GM23338 (cell line): ENCODE data around the gene UBASH3B. TPM values are rescaled to one million over a fixed set of nuclear protein-coding genes. Genes with fewer than 3 reads are reported as not detected.

Experiments used
- ATAC-seq: fragments of 200-7000 bp; cut with Tn5 transposase; 3 replicates; pipeline ENCODE4 v1.9.1; 2020
- DNase-seq: peaks from one replicate; pipeline ENCODE4 v3.0.0-alpha.2; 2015; ENCODE audit warnings: low spot score
- H2AFZ ChIP-seq: fragments of 200-600 bp; sonication (generic); 2 replicates; pipeline ENCODE4 v1.8.0; 2016; ENCODE audit warnings: antibody characterized with exemption, mild to moderate bottlenecking, moderate library complexity
- H3F3A ChIP-seq: fragments of 200-600 bp; sonication (generic); replicated peaks from 2 replicates; pipeline ENCODE4 v1.8.0; 2017; ENCODE audit warnings: antibody characterized with exemption, mixed run types, low read depth
- H3K27ac ChIP-seq: fragments of 200-600 bp; sonication (generic); 2 replicates; pipeline ENCODE4 v1.6.1; 2016; ENCODE audit warnings: low read depth
- H3K27me3 ChIP-seq: fragments of 200-600 bp; sonication (generic); 2 replicates; pipeline ENCODE4 v1.8.0; 2016; ENCODE audit warnings: mild to moderate bottlenecking, mixed run types, moderate library complexity; ENCODE audit not compliant: insufficient read depth
- H3K36me3 ChIP-seq: fragments of 200-600 bp; sonication (generic); 2 replicates; pipeline ENCODE4 v1.8.0; 2016; ENCODE audit warnings: mild to moderate bottlenecking; ENCODE audit not compliant: insufficient read depth
- H3K4me1 ChIP-seq: fragments of 200-600 bp; sonication (generic); 2 replicates; pipeline ENCODE4 v1.8.0; 2016; ENCODE audit warnings: mild to moderate bottlenecking, moderate library complexity; ENCODE audit not compliant: insufficient read depth
- H3K4me2 ChIP-seq: fragments of 200-600 bp; sonication (generic); 2 replicates; pipeline ENCODE4 v1.7.1; 2017; ENCODE audit warnings: mixed run types
- H3K4me3 ChIP-seq: fragments of 200-600 bp; sonication (generic); 2 replicates; pipeline ENCODE4 v1.6.1; 2016; ENCODE audit warnings: mixed run types
- H3K79me2 ChIP-seq: fragments of 200-600 bp; sonication (generic); replicated peaks from 2 replicates; pipeline ENCODE4 v1.8.0; 2017; ENCODE audit warnings: mild to moderate bottlenecking; ENCODE audit not compliant: insufficient read depth
- H3K9me2 ChIP-seq: fragments of 200-600 bp; sonication (generic); 2 replicates; pipeline ENCODE4 v1.8.0; 2017; ENCODE audit not compliant: insufficient read depth
- H4K20me1 ChIP-seq: fragments of 200-600 bp; sonication (generic); replicated peaks from 2 replicates; pipeline ENCODE4 v1.8.0; 2017; ENCODE audit warnings: mild to moderate bottlenecking; ENCODE audit not compliant: insufficient read depth
- H3K27ac Mint-ChIP-seq: 2 replicates; pipeline ENCODE4 v1.8.0; 2020; ENCODE audit warnings: inconsistent platforms, mild to moderate bottlenecking, moderate library complexity, mixed read lengths
- H3K27me3 Mint-ChIP-seq: 3 replicates; pipeline ENCODE4 v1.8.0; 2022; ENCODE audit warnings: low read depth, mild to moderate bottlenecking, moderate library complexity, mixed read lengths, inconsistent platforms; ENCODE audit not compliant: insufficient read depth, poor library complexity
- H3K36me3 Mint-ChIP-seq: 3 replicates; pipeline ENCODE4 v1.8.0; 2021; ENCODE audit warnings: low read depth, mild to moderate bottlenecking, inconsistent platforms, moderate library complexity, mixed read lengths
- H3K4me1 Mint-ChIP-seq: 3 replicates; pipeline ENCODE4 v1.8.0; 2020; ENCODE audit warnings: mild to moderate bottlenecking, inconsistent platforms, mixed read lengths
- H3K4me3 Mint-ChIP-seq: 3 replicates; pipeline ENCODE4 v1.8.0; 2021; ENCODE audit warnings: moderate library complexity, mild to moderate bottlenecking, inconsistent platforms, mixed read lengths
- H3K9me3 Mint-ChIP-seq: 3 replicates; pipeline ENCODE4 v1.8.0; 2020; ENCODE audit warnings: moderate library complexity, mild to moderate bottlenecking, inconsistent platforms, mixed read lengths
- CREB1 ChIP-seq: fragments of 250-450 bp; sonication (Bioruptor Pico); IDR thresholded peaks from 2 replicates; pipeline ENCODE4 v1.5.0; 2020; ENCODE audit warnings: low read depth, mild to moderate bottlenecking, moderate library complexity
- EZH2 ChIP-seq: fragments of 200-600 bp; sonication (generic); IDR thresholded peaks from one replicate; pipeline ENCODE4 v1.8.0; 2017; ENCODE audit warnings: antibody characterized with exemption, mild to moderate bottlenecking, low read depth; ENCODE audit not compliant: unreplicated experiment
- EZH2phosphoT487 ChIP-seq: fragments of 200-600 bp; sonication (generic); IDR thresholded peaks from one replicate; pipeline ENCODE4 v1.8.1; 2018; ENCODE audit warnings: antibody characterized with exemption; ENCODE audit not compliant: unreplicated experiment
- JUNB ChIP-seq: IDR thresholded peaks from one replicate; pipeline ENCODE4 v1.6.1; 2016; ENCODE audit warnings: antibody characterized with exemption; ENCODE audit not compliant: unreplicated experiment
- NANOG ChIP-seq: IDR thresholded peaks from 2 replicates; pipeline ENCODE4 v1.6.1; 2016; ENCODE audit warnings: antibody characterized with exemption, borderline replicate concordance
- POLR2AphosphoS5 ChIP-seq: IDR thresholded peaks from 2 replicates; pipeline ENCODE4 v1.6.1; 2016; ENCODE audit warnings: antibody characterized with exemption, low read depth
- REST ChIP-seq: IDR thresholded peaks from one replicate; pipeline ENCODE4 v1.6.1; 2018; ENCODE audit warnings: antibody characterized with exemption; ENCODE audit not compliant: unreplicated experiment
- STAT1 ChIP-seq: IDR thresholded peaks from one replicate; pipeline ENCODE4 v1.6.1; 2016; ENCODE audit warnings: antibody characterized with exemption; ENCODE audit not compliant: unreplicated experiment
- ZNF114 ChIP-seq: fragments of 250-450 bp; sonication (Bioruptor Pico); IDR thresholded peaks from 2 replicates; pipeline ENCODE4 v1.5.0; 2020; ENCODE audit warnings: mild to moderate bottlenecking, moderate library complexity
- ZNF331 ChIP-seq: fragments of 250-450 bp; sonication (Bioruptor Pico); IDR thresholded peaks from 2 replicates; pipeline ENCODE4 v1.5.0; 2020; ENCODE audit warnings: low read depth, mild to moderate bottlenecking, moderate library complexity
- polyA plus RNA-seq: library from polyadenylated mRNA; unstranded; fragments of >200 nt; fragmentation: Nextera tagmentation; extraction: Ambion mirVana; gene quantifications from 2 replicates; pipeline ENCODE4 v1.2.1, GENCODE V29; 2016
- total RNA-seq: library from RNA; depleted of rRNA; stranded (reverse); fragments of >200 nt; shearing (Covaris generic); gene quantifications from 2 replicates; pipeline ENCODE4 v1.2.3, GENCODE V29; 2014
- TF ChIP-seq, protein P1 (sequence below): IDR thresholded peaks from 2 replicates; pipeline ENCODE4 v1.6.1; 2016; ENCODE audit warnings: antibody characterized with exemption
- TF ChIP-seq, protein P2 (sequence below), 2 experiments: fragments of 200-600 bp in 1 of 2; sonication (generic) in 1 of 2; conservative IDR thresholded peaks; 2 replicates each; pipeline versions ENCODE4 v1.5.1 to v1.6.1; 2016 to 2017; ENCODE audit warnings: antibody characterized with exemption in 2 of 2, low read depth in 2 of 2, mild to moderate bottlenecking in 2 of 2, moderate library complexity in 1 of 2
- TF ChIP-seq, protein P3 (sequence below): fragments of 250-450 bp; sonication (Bioruptor Pico); IDR thresholded peaks from 2 replicates; pipeline ENCODE4 v1.5.0; 2020; ENCODE audit warnings: mild to moderate bottlenecking, moderate library complexity

UBASH3B gene
- total and polyA plus RNA-seq, 2 experiments from 2014 or later: 2.1 to 12.0 TPM

- no peak overlapping the region for H3K27ac Mint-ChIP-seq
- Histone ChIP-seq H3F3A (no peaks in the 10 kb centered on the region), H4K20me1 (no peaks in the 10 kb centered on the region), H3K9me2 (no peaks in the 10 kb centered on the region), H3K4me3 (no peak overlapping the region), H3K27ac (no peak overlapping the region), H3K4me1 (no peaks in the 10 kb centered on the region), H3K79me2 (no peaks in the 10 kb centered on the region), H3K4me2 (no peak overlapping the region), H2AFZ (no peak overlapping the region), H3K36me3 (no peaks in the 10 kb centered on the region), H3K27me3 (no peaks in the 10 kb centered on the region)
- no peak for TF ChIP-seq EZH2
- TF ChIP-seq ZNF331 (CRISPR knock-in tag): no peak
- TF ChIP-seq, protein P1, sequence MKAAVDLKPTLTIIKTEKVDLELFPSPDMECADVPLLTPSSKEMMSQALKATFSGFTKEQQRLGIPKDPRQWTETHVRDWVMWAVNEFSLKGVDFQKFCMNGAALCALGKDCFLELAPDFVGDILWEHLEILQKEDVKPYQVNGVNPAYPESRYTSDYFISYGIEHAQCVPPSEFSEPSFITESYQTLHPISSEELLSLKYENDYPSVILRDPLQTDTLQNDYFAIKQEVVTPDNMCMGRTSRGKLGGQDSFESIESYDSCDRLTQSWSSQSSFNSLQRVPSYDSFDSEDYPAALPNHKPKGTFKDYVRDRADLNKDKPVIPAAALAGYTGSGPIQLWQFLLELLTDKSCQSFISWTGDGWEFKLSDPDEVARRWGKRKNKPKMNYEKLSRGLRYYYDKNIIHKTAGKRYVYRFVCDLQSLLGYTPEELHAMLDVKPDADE: no peak
- TF ChIP-seq, protein P2, sequence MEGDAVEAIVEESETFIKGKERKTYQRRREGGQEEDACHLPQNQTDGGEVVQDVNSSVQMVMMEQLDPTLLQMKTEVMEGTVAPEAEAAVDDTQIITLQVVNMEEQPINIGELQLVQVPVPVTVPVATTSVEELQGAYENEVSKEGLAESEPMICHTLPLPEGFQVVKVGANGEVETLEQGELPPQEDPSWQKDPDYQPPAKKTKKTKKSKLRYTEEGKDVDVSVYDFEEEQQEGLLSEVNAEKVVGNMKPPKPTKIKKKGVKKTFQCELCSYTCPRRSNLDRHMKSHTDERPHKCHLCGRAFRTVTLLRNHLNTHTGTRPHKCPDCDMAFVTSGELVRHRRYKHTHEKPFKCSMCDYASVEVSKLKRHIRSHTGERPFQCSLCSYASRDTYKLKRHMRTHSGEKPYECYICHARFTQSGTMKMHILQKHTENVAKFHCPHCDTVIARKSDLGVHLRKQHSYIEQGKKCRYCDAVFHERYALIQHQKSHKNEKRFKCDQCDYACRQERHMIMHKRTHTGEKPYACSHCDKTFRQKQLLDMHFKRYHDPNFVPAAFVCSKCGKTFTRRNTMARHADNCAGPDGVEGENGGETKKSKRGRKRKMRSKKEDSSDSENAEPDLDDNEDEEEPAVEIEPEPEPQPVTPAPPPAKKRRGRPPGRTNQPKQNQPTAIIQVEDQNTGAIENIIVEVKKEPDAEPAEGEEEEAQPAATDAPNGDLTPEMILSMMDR (conservative IDR thresholded peaks at IDR 0.05; ENCODE audit: low read depth in 2 of 2): no peak
- TF ChIP-seq JUNB: no peak
- TF ChIP-seq CREB1 (CRISPR knock-in tag): no peak
- no peak for TF ChIP-seq ZNF114 (CRISPR knock-in tag)
- TF ChIP-seq, protein P3, sequence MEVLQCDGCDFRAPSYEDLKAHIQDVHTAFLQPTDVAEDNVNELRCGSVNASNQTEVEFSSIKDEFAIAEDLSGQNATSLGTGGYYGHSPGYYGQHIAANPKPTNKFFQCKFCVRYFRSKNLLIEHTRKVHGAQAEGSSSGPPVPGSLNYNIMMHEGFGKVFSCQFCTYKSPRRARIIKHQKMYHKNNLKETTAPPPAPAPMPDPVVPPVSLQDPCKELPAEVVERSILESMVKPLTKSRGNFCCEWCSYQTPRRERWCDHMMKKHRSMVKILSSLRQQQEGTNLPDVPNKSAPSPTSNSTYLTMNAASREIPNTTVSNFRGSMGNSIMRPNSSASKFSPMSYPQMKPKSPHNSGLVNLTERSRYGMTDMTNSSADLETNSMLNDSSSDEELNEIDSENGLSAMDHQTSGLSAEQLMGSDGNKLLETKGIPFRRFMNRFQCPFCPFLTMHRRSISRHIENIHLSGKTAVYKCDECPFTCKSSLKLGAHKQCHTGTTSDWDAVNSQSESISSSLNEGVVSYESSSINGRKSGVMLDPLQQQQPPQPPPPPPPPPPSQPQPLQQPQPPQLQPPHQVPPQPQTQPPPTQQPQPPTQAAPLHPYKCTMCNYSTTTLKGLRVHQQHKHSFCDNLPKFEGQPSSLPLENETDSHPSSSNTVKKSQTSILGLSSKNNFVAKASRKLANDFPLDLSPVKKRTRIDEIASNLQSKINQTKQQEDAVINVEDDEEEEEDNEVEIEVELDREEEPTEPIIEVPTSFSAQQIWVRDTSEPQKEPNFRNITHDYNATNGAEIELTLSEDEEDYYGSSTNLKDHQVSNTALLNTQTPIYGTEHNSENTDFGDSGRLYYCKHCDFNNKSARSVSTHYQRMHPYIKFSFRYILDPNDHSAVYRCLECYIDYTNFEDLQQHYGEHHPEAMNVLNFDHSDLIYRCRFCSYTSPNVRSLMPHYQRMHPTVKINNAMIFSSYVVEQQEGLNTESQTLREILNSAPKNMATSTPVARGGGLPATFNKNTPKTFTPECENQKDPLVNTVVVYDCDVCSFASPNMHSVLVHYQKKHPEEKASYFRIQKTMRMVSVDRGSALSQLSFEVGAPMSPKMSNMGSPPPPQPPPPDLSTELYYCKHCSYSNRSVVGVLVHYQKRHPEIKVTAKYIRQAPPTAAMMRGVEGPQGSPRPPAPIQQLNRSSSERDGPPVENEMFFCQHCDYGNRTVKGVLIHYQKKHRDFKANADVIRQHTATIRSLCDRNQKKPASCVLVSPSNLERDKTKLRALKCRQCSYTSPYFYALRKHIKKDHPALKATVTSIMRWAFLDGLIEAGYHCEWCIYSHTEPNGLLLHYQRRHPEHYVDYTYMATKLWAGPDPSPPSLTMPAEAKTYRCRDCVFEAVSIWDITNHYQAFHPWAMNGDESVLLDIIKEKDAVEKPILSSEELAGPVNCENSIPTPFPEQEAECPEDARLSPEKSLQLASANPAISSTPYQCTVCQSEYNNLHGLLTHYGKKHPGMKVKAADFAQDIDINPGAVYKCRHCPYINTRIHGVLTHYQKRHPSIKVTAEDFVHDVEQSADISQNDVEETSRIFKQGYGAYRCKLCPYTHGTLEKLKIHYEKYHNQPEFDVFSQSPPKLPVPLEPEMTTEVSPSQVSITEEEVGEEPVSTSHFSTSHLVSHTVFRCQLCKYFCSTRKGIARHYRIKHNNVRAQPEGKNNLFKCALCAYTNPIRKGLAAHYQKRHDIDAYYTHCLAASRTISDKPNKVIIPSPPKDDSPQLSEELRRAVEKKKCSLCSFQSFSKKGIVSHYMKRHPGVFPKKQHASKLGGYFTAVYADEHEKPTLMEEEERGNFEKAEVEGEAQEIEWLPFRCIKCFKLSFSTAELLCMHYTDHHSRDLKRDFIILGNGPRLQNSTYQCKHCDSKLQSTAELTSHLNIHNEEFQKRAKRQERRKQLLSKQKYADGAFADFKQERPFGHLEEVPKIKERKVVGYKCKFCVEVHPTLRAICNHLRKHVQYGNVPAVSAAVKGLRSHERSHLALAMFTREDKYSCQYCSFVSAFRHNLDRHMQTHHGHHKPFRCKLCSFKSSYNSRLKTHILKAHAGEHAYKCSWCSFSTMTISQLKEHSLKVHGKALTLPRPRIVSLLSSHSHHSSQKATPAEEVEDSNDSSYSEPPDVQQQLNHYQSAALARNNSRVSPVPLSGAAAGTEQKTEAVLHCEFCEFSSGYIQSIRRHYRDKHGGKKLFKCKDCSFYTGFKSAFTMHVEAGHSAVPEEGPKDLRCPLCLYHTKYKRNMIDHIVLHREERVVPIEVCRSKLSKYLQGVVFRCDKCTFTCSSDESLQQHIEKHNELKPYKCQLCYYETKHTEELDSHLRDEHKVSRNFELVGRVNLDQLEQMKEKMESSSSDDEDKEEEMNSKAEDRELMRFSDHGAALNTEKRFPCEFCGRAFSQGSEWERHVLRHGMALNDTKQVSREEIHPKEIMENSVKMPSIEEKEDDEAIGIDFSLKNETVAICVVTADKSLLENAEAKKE: no peak
- no peak for TF ChIP-seq REST
- TF ChIP-seq NANOG: no peak
- no peak for TF ChIP-seq STAT1
- TF ChIP-seq POLR2AphosphoS5: no peak
- no peak for TF ChIP-seq EZH2phosphoT487
- no peaks in the 10 kb centered on the region for H3K36me3 Mint-ChIP-seq
- H3K4me1 Mint-ChIP-seq: peaks cover 9% of the 10 kb centered on the region
- no peak overlapping the region for H3K4me3 Mint-ChIP-seq
- no peaks in the 10 kb centered on the region for H3K9me3 Mint-ChIP-seq
- DNase-seq (no peak), ATAC-seq (no peak)
- H3K27me3 Mint-ChIP-seq: peaks cover 8% of the 10 kb centered on the region
Observed at GRCh38 chr11:122782222-122782621, 126.7 kb downstream of the UBASH3B start.
